ENCODE data around the gene GBP2.

GBP2 gene

DNA sequence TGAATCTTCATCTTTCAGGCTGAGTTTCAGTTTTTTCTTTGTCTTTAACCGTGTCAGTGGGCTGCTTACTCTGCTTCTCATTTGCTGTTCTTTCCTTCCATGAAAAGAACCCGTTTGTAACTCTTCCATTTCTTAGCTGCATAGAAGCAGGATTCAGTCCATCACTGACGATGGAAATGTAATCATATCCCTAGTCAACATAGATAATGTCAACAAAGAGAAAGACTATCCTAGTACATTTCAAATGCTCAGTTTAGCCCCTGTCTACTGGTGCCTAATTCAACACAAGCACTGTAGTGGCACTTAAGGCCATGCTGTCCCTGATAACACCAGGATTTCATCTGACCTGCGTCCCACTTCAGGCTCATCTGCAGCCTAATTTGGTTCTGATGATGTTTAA, 61.3 kb downstream of the GBP2 start:
- Mint-ChIP-seq H3K36me3 (ENCODE audit: low read depth) (peaks cover 48% of the 10 kb centered on the region), H3K9me3 (no peaks in the 10 kb centered on the region), H3K4me1 (ENCODE audit: low read depth) (peaks cover 73% of the 10 kb centered on the region), H3K27me3 (no peaks in the 10 kb centered on the region), H3K4me3 (peak overlapping the region; percentile 89), H3K27ac (peak overlapping the region; percentile 98)
- DNase-seq, result no peak

DNA sequence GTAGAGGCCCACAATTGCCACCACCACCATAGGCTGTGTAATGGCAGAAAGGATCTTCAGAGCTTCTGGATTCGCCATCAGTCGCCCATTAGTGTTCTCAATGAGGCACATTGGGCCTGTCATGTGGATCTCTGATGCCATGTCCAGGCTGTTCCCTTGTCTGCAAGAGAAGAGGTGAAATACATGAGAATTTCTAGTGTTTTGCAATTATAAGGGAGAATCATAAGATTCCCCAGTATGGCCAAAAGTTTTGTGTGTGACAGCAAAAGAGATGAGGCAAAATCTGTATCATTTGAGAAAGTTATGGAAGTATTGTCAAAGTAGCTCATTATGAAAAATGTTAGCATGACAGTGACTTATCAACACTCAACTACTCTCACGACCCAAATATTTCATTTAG, 62.8 kb downstream of the GBP2 start:
- no peak for DNase-seq
- Mint-ChIP-seq H3K27ac (peak overlapping the region; percentile 98), H3K4me1 (ENCODE audit: low read depth) (peaks cover 66% of the 10 kb centered on the region), H3K27me3 (no peaks in the 10 kb centered on the region), H3K4me3 (peak overlapping the region; percentile 89), H3K9me3 (no peaks in the 10 kb centered on the region), H3K36me3 (ENCODE audit: low read depth) (peaks cover 63% of the 10 kb centered on the region)

DNA sequence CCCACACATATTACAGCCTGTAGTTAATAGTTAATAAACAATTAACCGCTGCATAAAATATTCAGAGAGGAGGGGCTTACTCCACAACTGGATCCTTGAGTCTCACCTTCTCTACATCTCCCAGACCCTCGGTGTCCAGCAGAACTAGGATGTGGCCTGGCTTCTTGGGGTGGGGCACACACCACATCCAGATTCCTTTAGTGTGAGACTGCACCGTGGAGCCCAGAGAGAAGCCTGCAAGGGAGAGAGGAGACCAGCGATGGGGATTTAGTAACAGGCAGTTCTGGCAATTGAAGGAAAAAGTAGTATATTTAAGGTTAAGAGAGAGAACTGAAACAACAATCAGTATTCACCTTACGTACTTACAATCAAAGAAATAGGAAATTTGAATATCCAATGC, 65.8 kb downstream of the GBP2 start:
- Mint-ChIP-seq H3K27me3 (no peaks in the 10 kb centered on the region), H3K27ac (no peak overlapping the region), H3K9me3 (no peaks in the 10 kb centered on the region), H3K4me3 (no peak overlapping the region), H3K4me1 (ENCODE audit: low read depth) (peaks cover 52% of the 10 kb centered on the region), H3K36me3 (ENCODE audit: low read depth) (peaks cover 92% of the 10 kb centered on the region)
- DNase-seq, result no peak
